Endothelial cell of umbilical vein (primary cell): Measurements from ENCODE around the gene CBX5. TPM values are rescaled to one million over a fixed set of nuclear protein-coding genes. Genes with fewer than 3 reads are reported as not detected.

Source experiments
- BruUV-seq: library from RNA; stranded (reverse); fragments of 400-500 nt; replicated peaks from 2 replicates; lab custom pipeline; 2021; lab: Mats Ljungman, UMichigan
- CTCF ChIA-PET: fragments of 300-600, 350-600 bp; sonication (Branson Sonifier 250); formaldehyde crosslinking; loops from one replicate; lab custom pipeline; 2021; ENCODE audit warnings: antibody characterized with exemption, inconsistent platforms; lab: Charles Lee
- POLR2A ChIA-PET: fragments of 300-600, 350-600 bp; sonication (Branson Sonifier 250); formaldehyde crosslinking; loops from one replicate; lab custom pipeline; 2021; ENCODE audit warnings: antibody characterized with exemption, inconsistent platforms; lab: Charles Lee
- DNase-seq: peaks from one replicate; pipeline ENCODE4 v3.0.0-alpha.2; 2011; ENCODE audit warnings: low read depth, low spot score
- FAIRE-seq: peaks from 2 replicates; lab custom pipeline; 2011; peaks lifted over from hg19 to GRCh38; lab: Jason Lieb, UNC
- H2AFZ ChIP-seq: 2 replicates; pipeline ENCODE4 v1.6.0; 2012; ENCODE audit warnings: low read depth, low read length, control low read depth, inconsistent platforms
- H3K27ac ChIP-seq: 2 replicates; pipeline ENCODE4 v1.5.1; 2011; ENCODE audit warnings: low read depth, mild to moderate bottlenecking, control low read depth, low read length, moderate library complexity; ENCODE audit not compliant: insufficient read depth
- H3K27me3 ChIP-seq, 2 experiments: 2 replicates each; pipeline versions ENCODE4 v1.6.0 to v1.6.1; 2011; ENCODE audit warnings: low read length in 2 of 2, mixed read lengths in 1 of 2; ENCODE audit not compliant: control insufficient read depth in 2 of 2, insufficient read depth in 2 of 2
- H3K36me3 ChIP-seq, 2 experiments: 2 replicates in 1 of 2; 3 replicates in 1 of 2; pipeline ENCODE4 v1.5.1; 2011; ENCODE audit warnings: low read length in 2 of 2, mild to moderate bottlenecking in 1 of 2, moderate library complexity in 1 of 2; ENCODE audit not compliant: control insufficient read depth in 2 of 2, insufficient read depth in 2 of 2; ENCODE audit errors: extremely low read depth in 1 of 2
- H3K4me1 ChIP-seq: 3 replicates; pipeline ENCODE4 v1.5.1; 2011; ENCODE audit warnings: mild to moderate bottlenecking, low read length; ENCODE audit not compliant: control insufficient read depth, insufficient read depth; ENCODE audit errors: extremely low read depth
- H3K4me2 ChIP-seq: 2 replicates; pipeline ENCODE4 v1.6.1; 2011; ENCODE audit warnings: low read length, control low read depth, mixed read lengths; ENCODE audit not compliant: insufficient read depth
- H3K4me3 ChIP-seq, 3 experiments: fragments of 200-600 bp in 1 of 3; sonication (generic), shearing (Covaris generic) in 1 of 3; replicated peaks in 1 of 3; 2 replicates each; pipeline ENCODE4 v1.5.1; 2011 to 2016; ENCODE audit warnings: control low read depth in 3 of 3, low read length in 3 of 3, mild to moderate bottlenecking in 2 of 3, inconsistent platforms in 1 of 3, low read depth in 1 of 3, moderate library complexity in 1 of 3; ENCODE audit not compliant: insufficient read depth in 1 of 3
- H3K79me2 ChIP-seq: 2 replicates; pipeline ENCODE4 v1.6.0; 2012; ENCODE audit warnings: low read length, inconsistent platforms; ENCODE audit not compliant: control insufficient read depth, insufficient read depth
- H3K9ac ChIP-seq: replicated peaks from 2 replicates; pipeline ENCODE3; 2011; ENCODE audit warnings: low read length, control low read depth; ENCODE audit not compliant: insufficient read depth; ENCODE audit errors: extremely low read depth
- H3K9me1 ChIP-seq: replicated peaks from 3 replicates; pipeline ENCODE4 v1.6.0; 2011; ENCODE audit warnings: mild to moderate bottlenecking, low read length; ENCODE audit not compliant: control insufficient read depth, insufficient read depth; ENCODE audit errors: extremely low read depth
- H3K9me3 ChIP-seq: replicated peaks from 2 replicates; pipeline ENCODE4 v1.5.1; 2012; ENCODE audit warnings: low read length, inconsistent platforms; ENCODE audit not compliant: control insufficient read depth, insufficient read depth
- H4K20me1 ChIP-seq: replicated peaks from 2 replicates; pipeline ENCODE3; 2011; ENCODE audit warnings: mild to moderate bottlenecking, low read length; ENCODE audit not compliant: control insufficient read depth, insufficient read depth; ENCODE audit errors: extremely low read depth
- CTCF ChIP-seq, 2 donors: IDR thresholded peaks; 1 replicate in 1 of 2; 2 replicates in 1 of 2; pipeline ENCODE4 v1.5.1; 2011; ENCODE audit warnings: low read length in 2 of 2, mild to moderate bottlenecking in 2 of 2, moderate library complexity in 2 of 2, control low read depth in 1 of 2, inconsistent platforms in 1 of 2, low read depth in 1 of 2; ENCODE audit not compliant: insufficient read depth in 1 of 2; ENCODE audit errors: extremely low read depth in 1 of 2
- EZH2 ChIP-seq: IDR thresholded peaks from 2 replicates; pipeline ENCODE4 v1.6.1; 2012; ENCODE audit warnings: borderline replicate concordance, low read depth, mild to moderate bottlenecking, moderate library complexity, low read length, inconsistent platforms; ENCODE audit not compliant: severe bottlenecking
- GATA2 ChIP-seq: IDR thresholded peaks from 2 replicates; pipeline ENCODE4 v1.7.0; 2011; ENCODE audit warnings: low read depth, mild to moderate bottlenecking, moderate library complexity, mixed read lengths, low read length; ENCODE audit not compliant: insufficient read length, insufficient read depth
- JUN ChIP-seq: IDR thresholded peaks from 2 replicates; pipeline ENCODE4 v1.6.1; 2011; ENCODE audit warnings: borderline replicate concordance, low read depth; ENCODE audit not compliant: insufficient read length, insufficient read depth
- MAX ChIP-seq: IDR thresholded peaks from 2 replicates; pipeline ENCODE4 v1.6.1; 2011; ENCODE audit not compliant: insufficient read depth, insufficient read length
- MYC ChIP-seq: IDR thresholded peaks from one replicate; pipeline ENCODE4 v1.6.1; 2011; ENCODE audit warnings: mild to moderate bottlenecking, low read depth, low read length
- POLR2A ChIP-seq: IDR thresholded peaks from 2 replicates; pipeline ENCODE4 v1.6.1; 2012; ENCODE audit warnings: low read depth, mild to moderate bottlenecking, control low read depth, low read length
- POLR2AphosphoS5 ChIP-seq: IDR thresholded peaks from 2 replicates; pipeline ENCODE4 v1.6.1; 2012; ENCODE audit warnings: low read depth, mild to moderate bottlenecking, control low read depth, low read length, moderate library complexity; ENCODE audit not compliant: insufficient read depth
- dilution Hi-C: fragments of 300-500 bp; cut with MboI; formaldehyde crosslinking; loops from one replicate; pipeline ENCODE4 v1.15.0; 2019; ENCODE audit warnings: low sequenced_read_pairs; ENCODE audit not compliant: extremely low pct_ligation_motif_present
- intact Hi-C: fragments of 100-400 bp; cut with micrococcal nuclease; formaldehyde crosslinking; loops from one replicate; pipeline ENCODE4 v1.10.0; 2022
- polyA plus RNA-seq, 4 experiments: library from polyadenylated mRNA; depleted of rRNA in 3 of 4; stranded (reverse) in 3 of 4; unstranded in 1 of 4; fragments of >200 nt; gene quantifications; 2 replicates each; pipeline versions ENCODE4 v1.2.1 to v1.2.3, GENCODE V29; 2011 to 2012; ENCODE audit warnings: missing spikeins in 1 of 4
- total RNA-seq: library from RNA; stranded (reverse); gene quantifications from 2 replicates; pipeline ENCODE4 v1.2.3, GENCODE V29; 2021

CBX5 gene
- total and polyA plus RNA-seq, 2 donors (not counting 3 experiments of a cell fraction or from before 2014, with no cell fraction given): 22.8 to 111 TPM

GRCh38 chr12:54195737-54196347 is 84.1 kb downstream of the CBX5 start:
- Histone ChIP-seq H3K9me3 (no peaks in the 10 kb centered on the region), H3K27me3 (peaks cover 35 to 47% of the 10 kb centered on the region in 2 experiments), H3K4me2 (no peak overlapping the region), H3K36me3 (no peaks in the 10 kb centered on the region), H3K9me1 (no peaks in the 10 kb centered on the region), H3K9ac (no peak overlapping the region), H3K4me1 (no peaks in the 10 kb centered on the region), H4K20me1 (no peaks in the 10 kb centered on the region), H3K4me3 (no peak overlapping the region), H3K79me2 (no peaks in the 10 kb centered on the region), H2AFZ (no peak overlapping the region), H3K27ac (no peak overlapping the region)
- no TSS peak for BruUV-seq
- intact Hi-C loops: no loop called here
- ChIA-PET POLR2A (no interaction called here), CTCF (interaction anchor here (8.5 to 15.7 kb wide), 2 partner anchors 12 to 186 kb away, joined by 108 to 616 read pairs; partner anchors contain the start of gene HOXC8)
- no peak for FAIRE-seq
- dilution Hi-C loops: no loop called here
- TF ChIP-seq MAX: no peak
- no peak for TF ChIP-seq POLR2AphosphoS5
- no peak for TF ChIP-seq JUN
- peak; percentile 35 for TF ChIP-seq EZH2
- no peak for TF ChIP-seq POLR2A
- TF ChIP-seq CTCF (IDR thresholded peaks at IDR 0.05; ENCODE audit: extremely low read depth in 1 of 2, insufficient read depth in 1 of 2, low read depth in 1 of 2, low read length in 2 of 2): no peak
- TF ChIP-seq MYC: no peak
- TF ChIP-seq GATA2: no peak
- DNase-seq: peak; percentile 39
